COLO668 (cell line): ENCODE data around the gene PEX6.
"Not testable (repeated sequence)": the region's sequence is repeated elsewhere in the genome, so short reads cannot be mapped to it uniquely, and the experiment has no call there.

ENCODE experiments used
- DNase-seq: peaks from one replicate; lab custom pipeline; 2025; ENCODE audit not compliant: unreplicated experiment; lab: John Stamatoyannopoulos, UW

The PEX6 gene

DNA sequence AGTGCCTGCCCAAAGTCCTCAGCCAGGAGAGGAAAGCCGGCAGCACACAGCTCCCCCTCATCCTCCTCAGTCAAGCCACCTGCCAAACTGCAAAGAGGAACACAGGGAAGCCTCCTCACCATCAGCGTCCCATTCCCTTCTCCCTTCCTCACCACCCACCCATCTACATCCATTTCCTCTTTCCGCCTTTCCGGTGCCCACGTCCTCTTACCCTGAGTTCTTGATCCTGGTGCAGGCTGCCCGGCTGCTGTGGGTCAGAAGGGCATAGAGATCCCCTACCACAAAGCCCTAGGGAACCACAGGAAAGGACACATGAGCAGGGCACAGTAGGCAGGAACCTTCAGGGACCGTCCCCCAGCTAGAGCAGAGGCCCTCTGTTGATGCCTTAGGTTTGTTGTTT is 12.4 kb downstream of the PEX6 start:
- no peak for DNase-seq

- peak; percentile 4 for DNase-seq
These were observed 15.0 kb downstream of the PEX6 start for GRCh38 chr6:42963855-42964605.

- no peak for DNase-seq
These were observed 15.7 kb downstream of the PEX6 start for GRCh38 chr6:42963179-42963854.

GRCh38 chr6:42962502-42963178 is 16.3 kb downstream of the PEX6 start:
- no peak for DNase-seq

DNA sequence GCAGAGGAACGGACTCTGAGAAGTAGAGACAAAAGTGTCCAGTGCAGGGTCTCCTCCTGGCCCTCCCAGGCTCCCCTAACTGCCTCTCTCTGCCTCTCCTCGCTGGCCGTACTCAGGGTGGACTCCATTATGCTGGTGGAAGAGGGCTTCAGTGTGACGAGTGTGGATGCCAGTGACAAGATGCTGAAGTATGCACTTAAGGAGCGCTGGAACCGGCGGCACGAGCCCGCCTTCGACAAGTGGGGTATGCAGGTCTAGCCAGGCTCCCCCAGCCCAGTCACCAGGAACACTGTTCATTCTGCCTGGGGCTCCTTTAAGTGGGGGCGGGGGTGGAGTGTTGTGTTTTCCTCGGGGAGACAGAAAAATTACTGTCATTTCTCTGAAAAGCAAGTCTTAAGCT is 16.9 kb downstream of the PEX6 start:
- DNase-seq = no peak

GRCh38 chr6:42961020-42961470 is 17.9 kb downstream of the PEX6 start:
- DNase-seq = peak; percentile 17

GRCh38 chr6:42960243-42961019 is 18.6 kb downstream of the PEX6 start, which contains the start of gene GNMT:
Gene GNMT, plus strand, starts transcription at chr6:42960754. Its CDS starts 14 bp downstream, at chr6:42960768.
- peak; percentile 56 for DNase-seq

DNA sequence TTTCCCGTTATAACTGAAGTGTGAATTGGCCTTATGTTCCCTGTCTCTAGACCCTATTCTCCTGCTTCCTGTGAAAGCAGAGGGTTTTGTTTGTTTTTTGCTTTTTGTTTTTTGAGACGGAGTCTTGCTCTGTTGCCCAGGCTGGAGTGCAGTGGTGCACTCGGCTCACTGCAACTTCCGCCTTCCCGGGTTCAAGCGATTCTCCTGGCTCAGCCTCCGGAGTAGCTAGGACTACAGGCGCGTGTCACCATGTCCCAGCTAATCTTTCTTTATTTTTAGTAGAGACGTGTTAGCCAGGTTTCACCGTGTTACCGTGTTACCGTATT is 19.1 kb downstream of the PEX6 start:
- DNase-seq = no peak

DNA sequence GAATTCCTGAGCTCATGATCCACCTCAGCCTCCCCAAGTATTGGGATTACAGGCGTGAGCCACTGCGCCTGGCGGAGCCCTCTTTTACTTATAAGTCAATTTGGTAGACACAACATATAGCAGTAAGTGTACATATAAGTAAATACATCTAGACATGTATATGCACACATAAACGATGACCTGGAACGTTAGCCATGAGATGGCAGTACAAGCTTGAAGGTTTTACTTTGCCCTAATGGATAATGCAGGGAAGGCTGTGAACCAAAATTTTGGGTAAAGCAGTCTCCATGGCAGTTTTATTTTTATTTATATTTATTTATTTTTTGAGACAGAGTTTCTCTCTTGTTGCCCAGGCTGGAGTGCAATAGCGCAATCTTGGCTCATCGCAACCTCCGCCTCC is 20.9 kb downstream of the PEX6 start:
- no peak for DNase-seq

GRCh38 chr6:42954405-42954804 is 24.6 kb downstream of the PEX6 start:
- DNase-seq = not testable (repeated sequence)

- no peak for DNase-seq
These were observed 26.6 kb downstream of the PEX6 start for GRCh38 chr6:42952389-42952788.

GRCh38 chr6:42947950-42948349 is 31.0 kb downstream of the PEX6 start:
- DNase-seq = no peak

GRCh38 chr6:42942444-42942843 is 36.5 kb downstream of the PEX6 start:
- DNase-seq = no peak

GRCh38 chr6:42941356-42941755 is 37.6 kb downstream of the PEX6 start:
- not testable (repeated sequence) for DNase-seq

GRCh38 chr6:42940493-42941045 is 38.4 kb downstream of the PEX6 start:
- DNase-seq = no peak

- DNase-seq = no peak
These were observed 39.2 kb downstream of the PEX6 start for GRCh38 chr6:42939810-42940167.

- DNase-seq = no peak
These were observed 39.8 kb downstream of the PEX6 start for GRCh38 chr6:42938987-42939809.

- DNase-seq = no peak
These were observed 40.6 kb downstream of the PEX6 start for GRCh38 chr6:42938428-42938796.

- DNase-seq = no peak
These were observed 41.2 kb downstream of the PEX6 start for GRCh38 chr6:42937548-42938427.
